SU-DHL-6 (cell line): ENCODE data around the gene SORCS2.

Source experiments
- CTCF ChIP-seq: fragments of 200-600 bp; sonication (generic); IDR thresholded peaks from one replicate; pipeline ENCODE4 v1.5.1; 2017; ENCODE audit warnings: antibody characterized with exemption, mild to moderate bottlenecking, low read length, moderate library complexity; ENCODE audit not compliant: insufficient read depth, poor library complexity, severe bottlenecking
- EZH2phosphoT487 ChIP-seq: fragments of 200-600 bp; sonication (generic), shearing (Covaris generic); conservative IDR thresholded peaks from 2 replicates; pipeline ENCODE4 v1.6.1; 2018; ENCODE audit warnings: mild to moderate bottlenecking, antibody characterized with exemption, low read length, moderate library complexity, mixed read lengths

GRCh38 chr4:7753271-7753670 lies 560.9 kb downstream of the SORCS2 start:
- TF ChIP-seq CTCF (no peak), EZH2phosphoT487 (no peak)
